OCI-M2 (cell line): Measurements from ENCODE around the gene CNPY2.

ENCODE experiments used
- DNase-seq: peaks from one replicate; lab custom pipeline; 2025; ENCODE audit not compliant: unreplicated experiment; lab: John Stamatoyannopoulos, UW

Gene CNPY2

GRCh38 chr12:56260380-56260779 lies 55.4 kb downstream of the CNPY2 start:
- no peak for DNase-seq
